HG03354 (cell line): Measurements from ENCODE around the gene TIGD1.

Experiments
- ATAC-seq: cut with Tn5 transposase; IDR thresholded peaks from one replicate; pipeline ENCODE4 v1.9.1; 2021; ENCODE audit warnings: mild to moderate bottlenecking; ENCODE audit not compliant: unreplicated experiment, poor library complexity, severe bottlenecking

The TIGD1 gene

GRCh38 chr2:232550354-232551249 lies at the start of gene TIGD1, which contains the start of gene EIF4E2:
TIGD1 (minus strand) TSS chr2:232550557; CDS start chr2:232549882, 675 bp downstream.
EIF4E2 (plus strand) TSS chr2:232550689; CDS start chr2:232550725, 36 bp downstream.
- ATAC-seq = peak; percentile 95

GRCh38 chr2:232598293-232598692 lies 47.9 kb upstream of the TIGD1 start:
- ATAC-seq = no peak

GRCh38 chr2:232597362-232598079 lies 47.2 kb upstream of the TIGD1 start:
- ATAC-seq = no peak

GRCh38 chr2:232593982-232594381 lies 43.6 kb upstream of the TIGD1 start:
- ATAC-seq = no peak

GRCh38 chr2:232592772-232593395 lies 42.5 kb upstream of the TIGD1 start:
- no peak for ATAC-seq

- no peak for ATAC-seq
Measured at GRCh38 chr2:232588680-232589585, 38.6 kb upstream of the TIGD1 start.

GRCh38 chr2:232588031-232588430 lies 37.7 kb upstream of the TIGD1 start:
- no peak for ATAC-seq

- no peak for ATAC-seq
Measured at GRCh38 chr2:232587512-232587911, 37.2 kb upstream of the TIGD1 start.

GRCh38 chr2:232586943-232587505 lies 36.7 kb upstream of the TIGD1 start:
- no peak for ATAC-seq

- ATAC-seq = no peak
Measured at GRCh38 chr2:232584238-232584637, 33.9 kb upstream of the TIGD1 start.

GRCh38 chr2:232581725-232582124 lies 31.4 kb upstream of the TIGD1 start:
- peak; percentile 63 for ATAC-seq

- no peak for ATAC-seq
Measured at GRCh38 chr2:232580648-232580981, 30.3 kb upstream of the TIGD1 start.

- no peak for ATAC-seq
Measured at GRCh38 chr2:232578626-232579025, 28.3 kb upstream of the TIGD1 start.

GRCh38 chr2:232577841-232578240 lies 27.5 kb upstream of the TIGD1 start:
- no peak for ATAC-seq

- ATAC-seq = no peak
Measured at GRCh38 chr2:232576995-232577394, 26.6 kb upstream of the TIGD1 start.

GRCh38 chr2:232575404-232575746 lies 25.0 kb upstream of the TIGD1 start:
- ATAC-seq = no peak

- ATAC-seq = no peak
Measured at GRCh38 chr2:232574674-232575403, 24.5 kb upstream of the TIGD1 start.

GRCh38 chr2:232573771-232574435 lies 23.5 kb upstream of the TIGD1 start:
- ATAC-seq = no peak
